ENCODE data around the gene COG7.

The COG7 gene

GRCh38 chr16:23355106-23355670 is 97.8 kb downstream of the COG7 start:
- DNase-seq: no peak

GRCh38 chr16:23354246-23354645 is 98.7 kb downstream of the COG7 start:
- no peak for DNase-seq

- DNase-seq: no peak
Observed at GRCh38 chr16:23353440-23353839, 99.5 kb downstream of the COG7 start.

- DNase-seq: no peak
Observed at GRCh38 chr16:23351360-23351759, 101.6 kb downstream of the COG7 start.

- DNase-seq: no peak
Observed at GRCh38 chr16:23348579-23349469, 104.2 kb downstream of the COG7 start.

- DNase-seq: no peak
Observed at GRCh38 chr16:23345237-23345636, 107.8 kb downstream of the COG7 start.

GRCh38 chr16:23343643-23344612 is 109.1 kb downstream of the COG7 start:
- no peak for DNase-seq

GRCh38 chr16:23342083-23342640 is 110.8 kb downstream of the COG7 start:
- no peak for DNase-seq

- no peak for DNase-seq
Observed at GRCh38 chr16:23339787-23340186, 113.2 kb downstream of the COG7 start.

Measured in activated CD4-positive, alpha-beta T cell treated with anti-CD3 and anti-CD28 coated beads, Interleukin-2, amount 50 U/mL, for 4 hours (primary cell).